ENCODE results near the gene SLC4A5. TPM values are rescaled to one million over a fixed set of nuclear protein-coding genes. Genes with fewer than 3 reads are reported as not detected.

The SLC4A5 gene
- polyA plus RNA-seq, 1 of the 3 experiments (the other 2 are of a cell fraction): 0.25 TPM

- no peak for DNase-seq
- ChIA-PET POLR2A (interaction anchor here (0.9 kb wide), 1 partner anchor 19 kb away, joined by 3 read pairs; the partner anchor contains the start of gene MOB1A), CTCF (interaction anchor here (0.7 to 1.6 kb wide), 3 partner anchors 45 to 48 kb away, joined by 3 to 6 read pairs (median 3); no protein-coding TSS in a partner anchor)
- Histone ChIP-seq H3K9me2 (no peaks in the 10 kb centered on the region), H3K27ac (ENCODE audit: low read depth in 2 of 2, low read length in 1 of 2) (no peak overlapping the region), H2AFZ (ENCODE audit: low read depth) (no peak overlapping the region), H3K9me3 (no peaks in the 10 kb centered on the region), H3K4me1 (ENCODE audit: control insufficient read depth in 1 of 2, insufficient read depth in 2 of 2, low read depth in 1 of 2, low read length in 1 of 2) (peaks cover 5 to 18% of the 10 kb centered on the region in 2 experiments; a peak in 3 of 4 replicates), H3K4me3 (ENCODE audit: low read depth in 2 of 2, low read length in 1 of 2) (no peak overlapping the region), H3K4me2 (no peak overlapping the region), H4K20me1 (ENCODE audit: insufficient read depth) (peaks cover 29% of the 10 kb centered on the region), H3K36me3 (replicated peaks in 1 of 2; ENCODE audit: control insufficient read depth in 1 of 2, insufficient read depth in 2 of 2, low read length in 1 of 2) (peaks cover 0 to 3% of the 10 kb centered on the region in 2 experiments), H3K27me3 (ENCODE audit: insufficient read depth) (no peaks in the 10 kb centered on the region), H3K9ac (no peak overlapping the region), H3K79me2 (ENCODE audit: insufficient read depth) (peaks cover 30% of the 10 kb centered on the region), H3F3A (replicated peaks; ENCODE audit: insufficient read depth) (peaks cover 4% of the 10 kb centered on the region)
- WGBS (ENCODE audit: low lambda C conversion rate): 77% methylated on average over 4 of the region's 4 CpGs
- TF ChIP-seq PBX3 (IDR thresholded peaks at IDR 0.05): no peak
- TF ChIP-seq YY1 (IDR thresholded peaks at IDR 0.05; ENCODE audit: low read depth): no peak
- TF ChIP-seq SIN3A (IDR thresholded peaks at IDR 0.05; ENCODE audit: borderline replicate concordance, low read depth, low read length): no peak
- no peak for TF ChIP-seq FOXJ3 (CRISPR knock-in tag; IDR thresholded peaks at IDR 0.05)
- TF ChIP-seq NFIC (IDR thresholded peaks at IDR 0.05; ENCODE audit: borderline replicate concordance): no peak
Observed at GRCh38 chr2:74197049-74197448, 146.2 kb downstream of the SLC4A5 start.

GRCh38 chr2:74194799-74195198 lies 148.4 kb downstream of the SLC4A5 start:
- 89% methylated on average over 1 of the region's 1 CpG for WGBS (ENCODE audit: low lambda C conversion rate)

More at GRCh38 chr2:74194799-74195198, 148.4 kb downstream of the SLC4A5 start:
- H4K20me1 ChIP-seq (ENCODE audit: insufficient read depth): peaks cover 7% of the 10 kb centered on the region
- no peak overlapping the region for H3K4me2 ChIP-seq
- POLR2A ChIA-PET: no interaction called here
- H3K9me3 ChIP-seq: no peaks in the 10 kb centered on the region
- TF ChIP-seq USF1 (IDR thresholded peaks at IDR 0.05; ENCODE audit: borderline replicate concordance, low read depth) (no peak), MXI1 (IDR thresholded peaks at IDR 0.05; ENCODE audit: low read depth, low read length) (no peak), CHD2 (IDR thresholded peaks at IDR 0.05; ENCODE audit: low read length, partially characterized antibody) (no peak), GABPA (IDR thresholded peaks at IDR 0.05; ENCODE audit: low read depth) (no peak), SIN3A (IDR thresholded peaks at IDR 0.05; ENCODE audit: borderline replicate concordance, low read depth, low read length) (no peak), FOXM1 (IDR thresholded peaks at IDR 0.05; ENCODE audit: low read depth) (no peak), ZBTB33 (IDR thresholded peaks at IDR 0.05; ENCODE audit: borderline replicate concordance, low read depth) (no peak), EZH2phosphoT487 (IDR thresholded peaks at IDR 0.05; ENCODE audit: borderline replicate concordance, low read depth) (no peak), REST (IDR thresholded peaks at IDR 0.05; ENCODE audit: low read depth, low read length) (no peak), ELF1 (IDR thresholded peaks at IDR 0.05) (no peak), POLR2AphosphoS5 (IDR thresholded peaks at IDR 0.05; ENCODE audit: low read depth, low read length) (no peak), MAX (IDR thresholded peaks at IDR 0.05; ENCODE audit: low read depth) (no peak), USF2 (IDR thresholded peaks at IDR 0.05; ENCODE audit: borderline replicate concordance, low read depth, low read length) (no peak), YY1 (IDR thresholded peaks at IDR 0.05; ENCODE audit: low read depth) (no peak), JUND (IDR thresholded peaks at IDR 0.05) (no peak), RAD21 (IDR thresholded peaks at IDR 0.05; ENCODE audit: low read length) (no peak), TCF12 (IDR thresholded peaks at IDR 0.05) (no peak)
- no peak overlapping the region for H3K9ac ChIP-seq
- H3K4me3 ChIP-seq (ENCODE audit: low read depth in 2 of 2, low read length in 1 of 2): no peak overlapping the region
- H3K27me3 ChIP-seq (ENCODE audit: insufficient read depth): no peaks in the 10 kb centered on the region
- H2AFZ ChIP-seq (ENCODE audit: low read depth): no peak overlapping the region
- CTCF ChIA-PET: no interaction called here
- no peak for DNase-seq
- peaks cover 8% of the 10 kb centered on the region for H3K79me2 ChIP-seq (ENCODE audit: insufficient read depth)
- H3K9me2 ChIP-seq: no peaks in the 10 kb centered on the region
- no peaks in the 10 kb centered on the region for H3K36me3 ChIP-seq (replicated peaks in 1 of 2; ENCODE audit: control insufficient read depth in 1 of 2, insufficient read depth in 2 of 2, low read length in 1 of 2)
- peaks cover 4% of the 10 kb centered on the region for H3F3A ChIP-seq (replicated peaks; ENCODE audit: insufficient read depth)
- no peak overlapping the region for H3K27ac ChIP-seq (ENCODE audit: low read depth in 2 of 2, low read length in 1 of 2)
- H3K4me1 ChIP-seq (ENCODE audit: control insufficient read depth in 1 of 2, insufficient read depth in 2 of 2, low read depth in 1 of 2, low read length in 1 of 2): no peaks in the 10 kb centered on the region; a peak in 1 of 4 replicates
